Erythroblast (primary cell): ENCODE data around the gene HOPX.

Source experiments
- GATA1 ChIP-seq: IDR thresholded peaks from 2 replicates; pipeline ENCODE4 v1.6.1; 2011; ENCODE audit warnings: low read depth, mild to moderate bottlenecking, control low read depth, low read length, moderate library complexity
- POLR2A ChIP-seq: IDR thresholded peaks from 2 replicates; pipeline ENCODE4 v1.6.1; 2011; ENCODE audit warnings: mild to moderate bottlenecking, low read length

DNA sequence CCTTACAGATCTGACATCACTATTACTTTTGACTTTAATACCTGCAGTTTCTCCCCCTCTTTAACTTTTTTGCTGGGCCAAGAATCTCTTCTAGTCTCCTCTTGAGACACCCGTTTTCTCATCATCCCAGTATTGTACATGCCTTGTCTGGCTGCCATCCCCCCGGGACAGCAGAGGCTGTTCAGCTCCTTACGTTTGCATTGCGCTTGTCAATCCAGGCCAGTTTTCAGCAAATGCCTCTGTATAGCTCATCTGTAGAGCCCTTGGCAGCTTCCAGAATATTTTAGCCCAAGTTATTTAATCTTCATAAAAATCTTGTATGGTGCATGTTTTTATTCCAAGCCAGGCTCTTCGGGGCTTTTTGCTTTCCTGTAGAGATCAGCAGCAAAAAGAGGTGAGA is 22.3 kb upstream of the HOPX start:
- no peak for TF ChIP-seq POLR2A
- no peak for TF ChIP-seq GATA1
